Activated T-cell treated with anti-CD3 and anti-CD28 coated beads, Interleukin-2, amount 50 U/mL, for 72 hours (primary cell): ENCODE measurements around the gene DHDH. TPM values are rescaled to one million over a fixed set of nuclear protein-coding genes. Genes with fewer than 3 reads are reported as not detected.
A peak's percentile ranks its signal among the peaks of the same experiment; 100 is the strongest.

Experiments
- ATAC-seq, 2 donors: fragments of 150-1000 bp; cut with Tn5 transposase; replicated peaks in 1 of 2; 2 replicates each; pipeline ENCODE4 v1.10.0; 2021; ENCODE audit warnings: moderate library complexity in 2 of 2, mild to moderate bottlenecking in 1 of 2
- DNase-seq, 2 donors: peaks; one replicate each; pipeline ENCODE4 v3.0.0; 2021 to 2022; ENCODE audit warnings: mixed read lengths in 1 of 2
- H3K27ac Mint-ChIP-seq: one replicate; pipeline ENCODE4 v1.8.0; 2022; ENCODE audit warnings: mild to moderate bottlenecking, moderate library complexity, mixed read lengths
- H3K27me3 Mint-ChIP-seq: one replicate; pipeline ENCODE4 v1.8.0; 2022; ENCODE audit warnings: low read depth, mixed read lengths
- H3K36me3 Mint-ChIP-seq, 2 donors: one replicate each; pipeline ENCODE4 v1.8.0; 2022; ENCODE audit warnings: mixed read lengths in 2 of 2, mild to moderate bottlenecking in 1 of 2; ENCODE audit not compliant: insufficient read depth in 2 of 2
- H3K4me1 Mint-ChIP-seq: one replicate; pipeline ENCODE4 v1.8.0; 2022; ENCODE audit warnings: low read depth, mixed read lengths
- H3K4me3 Mint-ChIP-seq, 2 donors: one replicate each; pipeline ENCODE4 v1.8.0; 2022; ENCODE audit warnings: mild to moderate bottlenecking in 2 of 2, mixed read lengths in 2 of 2, moderate library complexity in 2 of 2
- H3K9me3 Mint-ChIP-seq, 2 donors: one replicate each; pipeline ENCODE4 v1.8.0; 2022; ENCODE audit warnings: mixed read lengths in 2 of 2
- total RNA-seq, 2 donors: library from RNA; stranded (reverse); gene quantifications; one replicate each; pipeline ENCODE4 v1.2.3, GENCODE V29; 2022

Gene DHDH
- total RNA-seq, 2 donors from 2014 or later: 3.2 to 3.6 TPM

- peaks cover 3% of the 10 kb centered on the region in 2 donors for H3K36me3 Mint-ChIP-seq
- H3K9me3 Mint-ChIP-seq: no peaks in the 10 kb centered on the region
- no peaks in the 10 kb centered on the region for H3K4me1 Mint-ChIP-seq
- DNase-seq (no peak), ATAC-seq (no peak)
- no peaks in the 10 kb centered on the region for H3K27me3 Mint-ChIP-seq
- no peak overlapping the region for H3K27ac Mint-ChIP-seq
- H3K4me3 Mint-ChIP-seq: no peak overlapping the region
These were observed 11.9 kb downstream of the DHDH start for GRCh38 chr19:48945415-48945814.

- Mint-ChIP-seq H3K4me3 (no peak overlapping the region), H3K36me3 (peaks cover 3% of the 10 kb centered on the region in 2 donors), H3K27ac (no peak overlapping the region), H3K27me3 (no peaks in the 10 kb centered on the region), H3K4me1 (no peaks in the 10 kb centered on the region), H3K9me3 (no peaks in the 10 kb centered on the region)
- ATAC-seq (no peak), DNase-seq (no peak)
These were observed 12.3 kb downstream of the DHDH start for GRCh38 chr19:48945817-48946216.

- ATAC-seq: no peak
- Mint-ChIP-seq H3K4me1 (no peaks in the 10 kb centered on the region), H3K27ac (no peak overlapping the region), H3K4me3 (no peak overlapping the region), H3K9me3 (no peaks in the 10 kb centered on the region), H3K36me3 (peaks cover 0 to 2% of the 10 kb centered on the region in 2 donors), H3K27me3 (no peaks in the 10 kb centered on the region)
- DNase-seq: no peak
These were observed 13.2 kb downstream of the DHDH start for GRCh38 chr19:48946463-48947257.

GRCh38 chr19:48947258-48947542, 13.7 kb downstream of the DHDH start:
- H3K4me1 Mint-ChIP-seq: no peaks in the 10 kb centered on the region
- no peak for DNase-seq
- no peak for ATAC-seq
- H3K36me3 Mint-ChIP-seq: peaks cover 0 to 2% of the 10 kb centered on the region in 2 donors
- H3K4me3 Mint-ChIP-seq: no peak overlapping the region
- H3K27ac Mint-ChIP-seq: no peak overlapping the region
- H3K9me3 Mint-ChIP-seq: no peaks in the 10 kb centered on the region
- no peaks in the 10 kb centered on the region for H3K27me3 Mint-ChIP-seq

- Mint-ChIP-seq H3K4me1 (peaks cover 10% of the 10 kb centered on the region), H3K4me3 (no peak overlapping the region), H3K27me3 (no peaks in the 10 kb centered on the region), H3K27ac (no peak overlapping the region), H3K9me3 (no peaks in the 10 kb centered on the region), H3K36me3 (peaks cover 0 to 5% of the 10 kb centered on the region in 2 donors)
- DNase-seq (no peak), ATAC-seq (no peak)
These were observed 16.7 kb downstream of the DHDH start for GRCh38 chr19:48950159-48950558.

GRCh38 chr19:48950830-48951519, 17.5 kb downstream of the DHDH start:
- Mint-ChIP-seq H3K4me3 (no peak overlapping the region), H3K9me3 (no peaks in the 10 kb centered on the region), H3K27me3 (no peaks in the 10 kb centered on the region), H3K27ac (no peak overlapping the region), H3K4me1 (peaks cover 18% of the 10 kb centered on the region), H3K36me3 (peaks cover 5 to 6% of the 10 kb centered on the region in 2 donors)
- no peak for DNase-seq
- no peak for ATAC-seq

- Mint-ChIP-seq H3K4me3 (no peak overlapping the region), H3K4me1 (peaks cover 40% of the 10 kb centered on the region), H3K27ac (no peak overlapping the region), H3K9me3 (no peaks in the 10 kb centered on the region), H3K36me3 (peaks cover 6 to 21% of the 10 kb centered on the region in 2 donors), H3K27me3 (no peaks in the 10 kb centered on the region)
- DNase-seq (no peak), ATAC-seq (no peak)
These were observed 19.6 kb downstream of the DHDH start for GRCh38 chr19:48953141-48953540.

- peaks cover 9 to 26% of the 10 kb centered on the region in 2 donors for H3K36me3 Mint-ChIP-seq
- DNase-seq (no peak), ATAC-seq (no peak)
- no peaks in the 10 kb centered on the region for H3K27me3 Mint-ChIP-seq
- H3K9me3 Mint-ChIP-seq: no peaks in the 10 kb centered on the region
- H3K27ac Mint-ChIP-seq: peak overlapping the region; percentile 96
- peaks cover 49% of the 10 kb centered on the region for H3K4me1 Mint-ChIP-seq
- peak overlapping the region; percentile 93 to 97 for H3K4me3 Mint-ChIP-seq
These were observed 20.6 kb downstream of the DHDH start for GRCh38 chr19:48953990-48954594.

- Mint-ChIP-seq H3K27ac (peak within 1 kb of the TSS; percentile 96), H3K36me3 (peaks cover 9 to 28% of the 10 kb centered on the region in 2 donors), H3K9me3 (no peaks in the 10 kb centered on the region), H3K4me3 (peak within 1 kb of the TSS; percentile 93 to 97), H3K4me1 (peaks cover 52% of the 10 kb centered on the region), H3K27me3 (no peaks in the 10 kb centered on the region)
- peak; percentile 88 to 89 for ATAC-seq
- DNase-seq: peak; percentile 97
These were observed 21.3 kb downstream of the DHDH start, which contains the start of gene BAX for GRCh38 chr19:48954595-48955307. Gene BAX, plus strand, starts transcription at chr19:48954875. Its CDS starts 54 bp downstream, at chr19:48954929.

- Mint-ChIP-seq H3K27ac (peak overlapping the region; percentile 82), H3K4me1 (peaks cover 54% of the 10 kb centered on the region), H3K4me3 (peak overlapping the region; percentile 93 to 97), H3K9me3 (no peaks in the 10 kb centered on the region), H3K27me3 (no peaks in the 10 kb centered on the region), H3K36me3 (peaks cover 9 to 28% of the 10 kb centered on the region in 2 donors)
- DNase-seq (no peak), ATAC-seq (no peak)
These were observed 21.9 kb downstream of the DHDH start for GRCh38 chr19:48955308-48955958.

GRCh38 chr19:48958006-48958405, 24.5 kb downstream of the DHDH start:
- no peak overlapping the region for H3K27ac Mint-ChIP-seq

GRCh38 chr19:48959341-48960239, 26.1 kb downstream of the DHDH start:
- Mint-ChIP-seq H3K27me3 (no peaks in the 10 kb centered on the region), H3K27ac (no peak overlapping the region), H3K4me3 (no peak overlapping the region), H3K36me3 (peaks cover 7 to 34% of the 10 kb centered on the region in 2 donors), H3K4me1 (peaks cover 86% of the 10 kb centered on the region), H3K9me3 (no peaks in the 10 kb centered on the region)
- no peak for DNase-seq
- no peak for ATAC-seq

More at GRCh38 chr19:48958006-48958405, 24.5 kb downstream of the DHDH start:
- no peak overlapping the region for H3K4me3 Mint-ChIP-seq
- peaks cover 9 to 34% of the 10 kb centered on the region in 2 donors for H3K36me3 Mint-ChIP-seq
- DNase-seq (no peak), ATAC-seq (no peak)
- H3K9me3 Mint-ChIP-seq: no peaks in the 10 kb centered on the region
- H3K27me3 Mint-ChIP-seq: no peaks in the 10 kb centered on the region
- peaks cover 79% of the 10 kb centered on the region for H3K4me1 Mint-ChIP-seq
